GM18519 (cell line): ENCODE measurements around the gene TBX6.

Source experiments
- ATAC-seq: cut with Tn5 transposase; IDR thresholded peaks from one replicate; pipeline ENCODE4 v1.9.1; 2021; ENCODE audit warnings: mild to moderate bottlenecking, moderate library complexity; ENCODE audit not compliant: unreplicated experiment, low FRiP score

TBX6 gene

DNA sequence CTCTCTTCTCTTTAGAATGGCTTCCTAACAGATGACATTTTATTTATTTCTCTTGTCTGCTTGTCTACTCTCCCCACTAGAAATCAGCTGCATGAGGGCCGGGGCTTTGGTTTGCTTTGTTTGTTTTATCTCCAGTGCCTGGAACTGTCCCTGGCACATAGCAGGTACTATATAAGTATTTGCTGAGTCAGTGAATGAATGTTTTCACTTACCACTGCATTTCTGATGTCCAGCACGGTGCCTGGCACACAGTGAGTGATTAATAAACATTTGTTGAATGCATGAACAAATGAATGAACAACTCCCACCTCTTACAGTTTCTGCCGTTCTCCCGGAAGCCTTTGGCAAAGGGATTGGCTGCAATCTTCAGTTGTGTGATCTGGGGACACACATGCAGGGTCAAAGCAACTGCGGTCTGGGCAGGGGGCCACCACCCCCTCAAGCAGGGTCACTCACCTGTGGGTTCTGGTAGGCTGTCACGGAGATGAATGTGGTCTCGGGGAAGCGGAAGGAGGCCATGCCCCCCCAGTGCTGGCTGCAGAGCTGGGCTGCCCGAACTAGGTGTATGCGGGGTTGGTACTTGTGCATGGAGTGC lies 3.4 kb downstream of the TBX6 start:
- no peak for ATAC-seq

- no peak for ATAC-seq
These were observed 4.4 kb downstream of the TBX6 start for GRCh38 chr16:30087181-30087898.

- no peak for ATAC-seq
These were observed 5.2 kb downstream of the TBX6 start for GRCh38 chr16:30086291-30087140.

GRCh38 chr16:30085820-30086219 lies 5.9 kb downstream of the TBX6 start:
- no peak for ATAC-seq

- ATAC-seq, result no peak
These were observed 6.5 kb downstream of the TBX6 start for GRCh38 chr16:30085247-30085646.

DNA sequence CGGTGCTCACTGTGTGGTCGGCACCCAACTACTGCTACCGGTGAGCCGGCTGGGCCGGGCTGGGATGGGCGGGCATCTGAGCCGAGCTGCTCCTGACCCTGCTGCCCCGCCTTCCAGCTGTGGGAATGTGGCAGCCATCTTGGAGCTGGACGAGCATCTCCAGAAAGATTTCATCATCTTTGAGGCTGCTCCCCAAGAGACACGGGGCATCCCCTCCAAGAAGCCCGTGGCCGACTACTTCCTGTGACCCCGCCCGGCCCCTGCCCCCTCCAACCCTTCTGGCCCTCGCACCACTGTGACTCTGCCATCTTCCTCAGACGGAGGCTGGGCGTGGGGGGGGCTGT lies 6.9 kb downstream of the TBX6 start:
- no peak for ATAC-seq

DNA sequence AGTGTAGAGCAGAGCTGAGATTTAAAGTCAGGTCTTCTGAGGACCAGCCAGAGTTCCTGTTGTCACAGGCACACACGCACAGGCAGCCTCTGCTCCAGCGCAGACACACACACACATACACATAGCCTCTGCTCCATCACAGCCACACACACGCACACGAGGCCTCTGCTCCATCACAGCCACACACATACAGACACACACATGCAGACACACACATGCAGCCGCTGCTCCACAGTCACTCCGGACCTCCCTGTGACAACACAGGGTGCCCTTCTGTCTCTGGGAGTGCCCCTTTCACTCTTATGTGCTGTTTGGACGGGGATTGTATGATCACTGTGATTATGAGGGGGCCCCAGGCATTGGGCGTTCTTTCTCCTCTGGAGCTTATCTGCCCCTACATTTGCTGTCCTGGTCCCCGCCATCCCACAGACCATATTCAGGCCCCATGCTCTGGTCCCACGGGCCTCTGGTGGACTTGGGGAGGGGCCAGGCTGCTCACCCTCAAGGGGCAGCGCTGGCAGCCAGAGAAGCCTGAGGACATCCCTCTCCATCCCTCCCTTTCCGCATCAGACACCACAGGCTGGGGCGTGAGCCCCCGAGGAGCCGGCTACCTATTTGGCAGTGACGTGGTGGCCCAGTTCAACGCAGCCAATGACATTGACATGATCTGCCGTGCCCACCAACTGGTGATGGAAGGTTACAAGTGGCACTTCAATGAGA lies 7.5 kb downstream of the TBX6 start:
- no peak for ATAC-seq

- ATAC-seq, result no peak
These were observed 8.3 kb downstream of the TBX6 start for GRCh38 chr16:30083216-30084055.

DNA sequence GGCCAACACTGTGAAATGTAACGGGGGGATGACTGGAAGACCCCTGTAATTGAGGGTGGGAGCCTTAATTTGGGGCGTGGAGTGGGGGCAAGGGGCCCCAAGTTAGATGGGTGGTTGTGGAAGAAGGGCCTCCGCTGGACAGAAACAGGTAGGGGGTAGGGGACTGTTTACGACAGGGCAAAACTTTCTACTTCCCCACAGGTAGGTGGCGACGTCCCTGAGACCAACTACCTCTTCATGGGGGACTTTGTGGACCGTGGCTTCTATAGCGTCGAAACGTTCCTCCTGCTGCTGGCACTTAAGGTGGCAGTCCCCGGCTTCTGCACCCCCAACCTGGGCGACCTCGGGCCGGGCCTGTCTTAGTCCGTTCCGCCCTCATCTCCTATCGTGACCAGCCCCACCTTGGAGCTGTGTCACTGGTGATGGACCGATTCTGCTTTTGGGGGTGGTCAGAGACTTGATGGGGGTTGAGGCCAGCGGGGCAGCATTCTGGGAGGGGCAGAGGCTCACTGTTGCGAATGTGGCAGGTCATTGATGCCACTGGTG lies 9.1 kb downstream of the TBX6 start:
- no peak for ATAC-seq

GRCh38 chr16:30079480-30079879 lies 12.2 kb downstream of the TBX6 start:
- ATAC-seq, result no peak

GRCh38 chr16:30078744-30079143 lies 13.0 kb downstream of the TBX6 start:
- no peak for ATAC-seq

DNA sequence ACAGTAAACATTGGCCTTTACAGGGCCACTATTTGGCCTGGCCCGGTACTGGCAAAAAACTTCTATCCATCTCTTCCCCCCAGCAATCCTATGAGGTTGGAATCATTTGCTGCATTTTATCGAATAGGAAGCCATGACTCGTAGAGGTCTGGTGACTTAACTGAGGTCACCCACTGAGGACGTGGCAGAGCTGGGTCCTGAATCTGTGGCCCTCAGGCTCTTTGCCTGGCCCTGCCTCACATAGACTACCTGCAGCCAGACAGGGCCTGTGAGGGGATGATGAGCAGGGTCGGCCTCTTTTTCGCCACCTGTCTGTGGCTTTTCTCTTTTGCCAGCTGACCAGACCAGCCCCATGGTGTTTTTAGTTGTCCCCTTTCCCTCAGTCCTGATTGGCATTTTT lies 14.1 kb downstream of the TBX6 start:
- ATAC-seq, result no peak

- no peak for ATAC-seq
These were observed 15.4 kb downstream of the TBX6 start for GRCh38 chr16:30076276-30076791.

DNA sequence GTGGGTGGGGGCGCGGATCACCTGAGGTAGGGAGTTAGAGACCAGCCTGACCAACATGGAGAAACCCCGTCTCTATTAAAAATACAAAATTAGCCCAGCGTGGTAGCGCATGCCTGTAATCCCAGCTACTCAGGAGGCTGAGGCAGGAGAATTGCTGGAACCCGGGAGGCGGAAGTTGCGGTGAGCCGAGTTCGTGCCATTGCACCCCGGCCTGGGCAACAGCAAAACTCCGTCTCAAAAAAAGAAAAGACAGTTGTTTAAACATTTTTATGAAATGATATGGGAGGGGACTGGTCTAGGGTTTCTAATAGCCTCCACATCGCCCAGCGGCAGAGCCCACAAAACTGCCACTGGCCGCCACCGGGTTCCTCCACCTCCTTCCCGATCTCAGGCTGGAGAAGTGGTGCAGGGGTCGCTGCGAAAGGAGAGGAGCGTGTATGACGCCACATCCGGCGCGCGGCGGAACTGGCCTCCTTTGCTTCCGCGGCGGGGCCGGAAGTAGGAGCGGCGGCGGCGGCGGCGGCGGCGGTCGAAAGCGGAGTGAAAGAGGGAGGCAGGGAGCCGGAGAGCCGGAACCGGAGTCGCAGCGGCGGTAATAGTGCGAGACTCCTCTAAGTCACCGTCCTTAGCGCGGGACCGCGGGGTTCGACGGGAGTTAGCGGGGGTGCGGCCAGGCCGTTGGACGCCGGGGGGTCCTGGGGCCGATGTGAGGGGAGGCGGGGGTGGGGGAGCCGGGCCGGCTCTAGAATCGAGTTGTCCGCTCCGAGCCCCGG lies 16.0 kb downstream of the TBX6 start, which contains the start of gene PPP4C:
Gene PPP4C, plus strand, starts transcription at position 492 of the 773 bp plus-strand sequence. CDS start 384 bp downstream, outside the sequence.
- ATAC-seq, result no peak

DNA sequence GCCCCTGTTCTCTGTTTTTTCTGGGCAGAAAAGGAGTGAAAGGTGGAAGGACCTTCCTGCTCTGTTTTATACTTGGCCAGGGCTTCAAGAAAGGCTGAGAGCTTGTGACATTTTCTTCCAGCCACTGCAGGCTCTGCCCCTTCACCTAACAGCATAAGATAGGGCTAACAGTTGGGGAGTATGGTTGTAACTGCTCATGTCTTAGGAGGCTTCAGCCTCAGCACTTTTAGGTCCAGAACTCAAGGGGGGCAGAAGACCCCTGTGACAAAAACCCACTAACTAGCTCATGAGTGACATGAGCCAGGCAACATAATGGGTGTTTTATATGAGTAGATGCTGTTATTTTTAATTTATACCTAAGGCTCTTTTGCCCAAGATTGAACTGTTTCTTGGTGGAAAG lies 21.2 kb downstream of the TBX6 start:
- ATAC-seq, result no peak

GRCh38 chr16:30069611-30070462 lies 21.9 kb downstream of the TBX6 start:
- ATAC-seq, result no peak

DNA sequence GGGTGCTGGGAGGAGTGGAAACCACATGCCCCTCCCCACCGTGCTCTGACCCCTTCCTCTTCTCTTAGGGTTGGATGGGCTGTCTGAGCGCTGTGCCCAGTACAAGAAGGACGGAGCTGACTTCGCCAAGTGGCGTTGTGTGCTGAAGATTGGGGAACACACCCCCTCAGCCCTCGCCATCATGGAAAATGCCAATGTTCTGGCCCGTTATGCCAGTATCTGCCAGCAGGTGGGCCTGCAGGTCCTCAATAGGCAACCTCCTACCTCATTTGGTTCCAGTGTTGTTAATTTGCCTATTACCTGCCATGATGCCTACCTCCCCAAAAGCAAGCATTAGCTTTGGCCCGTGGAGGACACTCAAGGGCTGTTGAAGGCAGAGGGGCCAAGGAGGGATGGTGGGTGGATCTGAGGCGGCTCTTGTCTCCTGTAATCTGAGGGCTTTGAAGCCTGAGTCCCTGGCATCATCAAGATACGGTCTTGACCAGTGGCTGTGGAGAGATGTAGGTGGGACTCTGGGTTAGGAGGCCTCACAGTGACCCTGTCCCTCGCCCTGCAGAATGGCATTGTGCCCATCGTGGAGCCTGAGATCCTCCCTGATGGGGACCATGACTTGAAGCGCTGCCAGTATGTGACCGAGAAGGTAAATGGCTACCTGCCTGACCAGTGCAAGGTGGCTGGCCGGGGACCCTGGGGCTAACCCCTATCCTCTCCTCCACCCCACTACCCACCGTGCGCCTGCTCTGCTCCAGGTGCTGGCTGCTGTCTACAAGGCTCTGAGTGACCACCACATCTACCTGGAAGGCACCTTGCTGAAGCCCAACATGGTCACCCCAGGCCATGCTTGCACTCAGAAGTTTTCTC lies 22.7 kb downstream of the TBX6 start:
- ATAC-seq, result no peak
